IMR-90 (cell line): Measurements from ENCODE around the gene GPR142. TPM values are rescaled to one million over a fixed set of nuclear protein-coding genes. Genes with fewer than 3 reads are reported as not detected.

Experiments used
- ATAC-seq: fragments of 200-7000 bp; cut with Tn5 transposase; 2 replicates; pipeline ENCODE4 v1.9.1; 2020; ENCODE audit warnings: low read depth, mild to moderate bottlenecking, moderate library complexity
- BruUV-seq: library from RNA; stranded (reverse); fragments of 400-500 nt; replicated peaks from 2 replicates; lab custom pipeline; 2021; lab: Mats Ljungman, UMichigan
- CTCF ChIA-PET: fragments of 300-600 bp; formaldehyde crosslinking; extraction: SDS; loops from one replicate; lab custom pipeline; 2021; ENCODE audit warnings: antibody characterized with exemption; lab: Yijun Ruan, JAX
- POLR2A ChIA-PET: fragments of 300-600 bp; sonication (Branson Sonifier 250); formaldehyde crosslinking; loops from one replicate; lab custom pipeline; 2022; ENCODE audit warnings: antibody characterized with exemption; ENCODE audit not compliant: unreplicated experiment; lab: Charles Lee
- DNase-seq: peaks from one replicate; pipeline ENCODE4 v3.0.0; 2013
- H2AFZ ChIP-seq: replicated peaks from 2 replicates; pipeline ENCODE3; 2013; ENCODE audit warnings: low read length, mild to moderate bottlenecking; ENCODE audit not compliant: poor library complexity
- H2AK5ac ChIP-seq: 2 replicates; pipeline ENCODE4 v1.6.1; 2013; ENCODE audit warnings: low read depth, low read length, inconsistent platforms
- H2AK9ac ChIP-seq: replicated peaks from 2 replicates; pipeline ENCODE3; 2013; ENCODE audit warnings: mild to moderate bottlenecking, low read depth, low read length, moderate library complexity; ENCODE audit not compliant: poor library complexity
- H2BK120ac ChIP-seq: 2 replicates; pipeline ENCODE4 v1.6.1; 2013; ENCODE audit warnings: low read depth, low read length, inconsistent platforms
- H2BK15ac ChIP-seq: 3 replicates; pipeline ENCODE4 v1.6.1; 2013; ENCODE audit warnings: low read depth, low read length, inconsistent platforms
- H2BK20ac ChIP-seq: 2 replicates; pipeline ENCODE4 v1.6.1; 2013; ENCODE audit warnings: low read depth, mild to moderate bottlenecking, inconsistent platforms, low read length, moderate library complexity
- H2BK5ac ChIP-seq: 2 replicates; pipeline ENCODE4 v1.6.1; 2013; ENCODE audit warnings: mild to moderate bottlenecking, low read depth, low read length, inconsistent platforms; ENCODE audit not compliant: poor library complexity, severe bottlenecking
- H3K14ac ChIP-seq: replicated peaks from 2 replicates; pipeline ENCODE4 v1.6.1; 2013; ENCODE audit warnings: low read depth, low read length, inconsistent platforms
- H3K18ac ChIP-seq: 2 replicates; pipeline ENCODE4 v1.6.1; 2013; ENCODE audit warnings: low read depth, low read length, control low read depth
- H3K23ac ChIP-seq: 2 replicates; pipeline ENCODE4 v1.6.1; 2013; ENCODE audit warnings: low read depth, low read length, inconsistent platforms
- H3K27ac ChIP-seq: 2 replicates; pipeline ENCODE4 v1.5.1; 2013; ENCODE audit warnings: mild to moderate bottlenecking, control low read depth, low read length; ENCODE audit not compliant: insufficient read depth
- H3K27me3 ChIP-seq: 2 replicates; pipeline ENCODE4 v1.6.1; 2013; ENCODE audit warnings: low read length; ENCODE audit not compliant: control insufficient read depth, insufficient read depth
- H3K36me3 ChIP-seq: 2 replicates; pipeline ENCODE4 v1.6.1; 2013; ENCODE audit warnings: low read length, mixed read lengths; ENCODE audit not compliant: control insufficient read depth, insufficient read depth
- H3K4ac ChIP-seq: 2 replicates; pipeline ENCODE4 v1.6.1; 2013; ENCODE audit warnings: low read depth, low read length, inconsistent platforms
- H3K4me1 ChIP-seq: 2 replicates; pipeline ENCODE4 v1.6.1; 2013; ENCODE audit warnings: low read length, mixed read lengths; ENCODE audit not compliant: control insufficient read depth, insufficient read depth
- H3K4me2 ChIP-seq: 2 replicates; pipeline ENCODE4 v1.6.1; 2013; ENCODE audit warnings: low read depth, mild to moderate bottlenecking, control low read depth, low read length, moderate library complexity
- H3K4me3 ChIP-seq: 2 replicates; pipeline ENCODE4 v1.5.1; 2013; ENCODE audit warnings: low read depth, mild to moderate bottlenecking, control low read depth, low read length, moderate library complexity; ENCODE audit not compliant: insufficient read depth
- H3K56ac ChIP-seq: 2 replicates; pipeline ENCODE4 v1.6.1; 2013; ENCODE audit warnings: low read length, inconsistent platforms; ENCODE audit not compliant: insufficient read depth; ENCODE audit errors: extremely low read depth
- H3K79me1 ChIP-seq, 2 experiments: 2 replicates each; pipeline ENCODE4 v1.6.1; 2013; ENCODE audit warnings: low read length in 2 of 2, inconsistent platforms in 1 of 2, low read depth in 1 of 2
- H3K9ac ChIP-seq: 2 replicates; pipeline ENCODE4 v1.6.1; 2013; ENCODE audit warnings: low read depth, low read length, control low read depth
- H3K9me1 ChIP-seq: 2 replicates; pipeline ENCODE4 v1.6.1; 2013; ENCODE audit warnings: low read length, inconsistent platforms; ENCODE audit not compliant: insufficient read depth
- H3K9me3 ChIP-seq: 2 replicates; pipeline ENCODE4 v1.6.1; 2013; ENCODE audit warnings: low read length; ENCODE audit not compliant: control insufficient read depth, insufficient read depth
- H4K20me1 ChIP-seq: 2 replicates; pipeline ENCODE4 v1.6.1; 2013; ENCODE audit warnings: low read length, inconsistent platforms; ENCODE audit not compliant: insufficient read depth
- H4K5ac ChIP-seq: 2 replicates; pipeline ENCODE4 v1.6.1; 2013; ENCODE audit warnings: mild to moderate bottlenecking, low read depth, low read length, control low read depth
- H4K8ac ChIP-seq, 2 experiments: 2 replicates each; pipeline ENCODE4 v1.6.1; 2013; ENCODE audit warnings: low read depth in 2 of 2, low read length in 2 of 2, control low read depth in 1 of 2, inconsistent platforms in 1 of 2
- H4K91ac ChIP-seq: 2 replicates; pipeline ENCODE4 v1.6.1; 2013; ENCODE audit warnings: low read depth, low read length, inconsistent platforms; ENCODE audit not compliant: insufficient read depth
- FOS ChIP-seq: fragments of 150-350 bp; IDR thresholded peaks from 2 replicates; pipeline ENCODE4 v1.6.1; 2016; ENCODE audit warnings: low read depth, low read length
- RCOR1 ChIP-seq: IDR thresholded peaks from 2 replicates; pipeline ENCODE4 v1.6.1; 2012; ENCODE audit warnings: mild to moderate bottlenecking, low read length, improper control_type of control experiment; ENCODE audit not compliant: insufficient replicate concordance
- WGBS, 2 experiments: methylation state at CpG; one replicate each; pipeline versions ENCODE4 v1.1.5 to v1.1.7; 2013; ENCODE audit warnings: missing lambda C conversion rate in 2 of 2; ENCODE audit not compliant: insufficient read length in 1 of 2; ENCODE audit errors: extremely low coverage in 2 of 2; 5-methylcytosine and 5-hydroxymethylcytosine counted together
- dilution Hi-C: fragments of 300-500 bp; cut with HindIII; formaldehyde crosslinking; loops from one replicate; pipeline ENCODE4 v1.14.3; 2018; ENCODE audit warnings: low sequenced_read_pairs; ENCODE audit not compliant: unreplicated experiment
- in situ Hi-C: fragments of 300-500 bp; cut with MboI; formaldehyde crosslinking; loops from 3 replicates; pipeline ENCODE4 v1.14.3; 2019; ENCODE audit warnings: low sequenced_read_pairs, inconsistent platforms, mixed read lengths
- intact Hi-C: fragments of 100-400 bp; cut with micrococcal nuclease; formaldehyde crosslinking; loops from 2 replicates; pipeline ENCODE4 v1.10.0; 2022
- polyA plus RNA-seq, 3 experiments: library from polyadenylated mRNA; depleted of rRNA; stranded (reverse); fragments of >200 nt; gene quantifications; 2 replicates each; pipeline ENCODE4 v1.2.3, GENCODE V29; 2012; ENCODE audit warnings: low replicate concordance in 1 of 3
- total RNA-seq: library from RNA; depleted of rRNA; stranded (reverse); fragments of >200 nt; gene quantifications from 2 replicates; pipeline ENCODE4 v1.2.3, GENCODE V29; 2012

The GPR142 gene
- total and polyA plus RNA-seq, 2 of the 4 experiments (the other 2 are of a cell fraction): not detected

DNA sequence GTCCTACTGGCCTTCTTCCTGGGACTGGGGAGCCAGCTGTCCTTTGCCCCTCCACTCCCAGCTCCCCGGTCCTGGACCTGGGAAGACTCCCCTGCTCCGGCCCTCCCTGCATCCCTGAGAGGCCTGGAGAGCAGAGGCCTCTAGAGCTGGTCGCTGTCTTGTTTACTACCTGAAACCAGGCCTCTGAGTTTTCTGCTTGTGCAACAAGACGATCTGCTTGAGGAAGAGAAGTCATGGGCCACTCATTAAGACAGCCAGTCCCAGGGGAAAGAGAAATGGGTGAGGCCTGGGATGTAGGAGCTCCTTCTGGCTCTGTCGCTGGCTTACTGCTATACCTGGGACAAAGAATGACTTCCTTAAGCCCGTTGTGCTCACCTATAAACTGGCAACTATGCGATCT is 34.7 kb downstream of the GPR142 start:
- no peaks in the 10 kb centered on the region for H3K27me3 ChIP-seq
- no peak overlapping the region for H2BK15ac ChIP-seq
- no peak for ATAC-seq
- no peak overlapping the region for H2AFZ ChIP-seq
- H2AK5ac ChIP-seq: no peak overlapping the region
- no peaks in the 10 kb centered on the region for H3K9me1 ChIP-seq
- no peak overlapping the region for H4K8ac ChIP-seq
- in situ Hi-C loops: no loop called here
- dilution Hi-C loops: no loop called here
- no peak overlapping the region for H3K18ac ChIP-seq
- H3K4me2 ChIP-seq: no peak overlapping the region
- no peak overlapping the region for H2AK9ac ChIP-seq
- no peaks in the 10 kb centered on the region for H3K4me1 ChIP-seq
- no peaks in the 10 kb centered on the region for H3K36me3 ChIP-seq
- TF ChIP-seq FOS: no peak
- TF ChIP-seq RCOR1: no peak
- no peak overlapping the region for H2BK120ac ChIP-seq
- H4K5ac ChIP-seq: no peak overlapping the region
- H4K20me1 ChIP-seq: no peaks in the 10 kb centered on the region
- WGBS, 2 experiments: 52% methylated on average over 2 of the region's 7 CpGs; no CpG with 5 or more reads in 1 of the 2 experiments
- H3K4ac ChIP-seq: no peak overlapping the region
- intact Hi-C loops: no loop called here
- DNase-seq: no peak
- H3K14ac ChIP-seq: no peak overlapping the region
- no peak overlapping the region for H3K23ac ChIP-seq
- BruUV-seq: no TSS peak
- no peak overlapping the region for H4K91ac ChIP-seq
- H3K4me3 ChIP-seq: no peak overlapping the region
- ChIA-PET POLR2A (no interaction called here), CTCF (no interaction called here)
- no peaks in the 10 kb centered on the region for H3K79me1 ChIP-seq
- H2BK5ac ChIP-seq: no peak overlapping the region
- peaks cover 12% of the 10 kb centered on the region for H3K9me3 ChIP-seq
- H3K9ac ChIP-seq: no peak overlapping the region
- no peak overlapping the region for H2BK20ac ChIP-seq
- H3K56ac ChIP-seq: no peak overlapping the region
- H3K27ac ChIP-seq: no peak overlapping the region
